K562 (cell line): Measurements from ENCODE around the gene TMPO. TPM values are rescaled to one million over a fixed set of nuclear protein-coding genes. Genes with fewer than 3 reads are reported as not detected.

ENCODE experiments used
- ATAC-seq: fragments of 200-7000 bp; cut with Tn5 transposase; 3 replicates; pipeline ENCODE4 v1.9.1; 2020; ENCODE audit warnings: moderate library complexity
- BruUV-seq: library from RNA; stranded (reverse); fragments of 400-500 nt; replicated peaks from 2 replicates; lab custom pipeline; 2021; lab: Mats Ljungman, UMichigan
- CTCF ChIA-PET: fragments of 300-600 bp; formaldehyde crosslinking; extraction: SDS; loops from one replicate; lab custom pipeline; 2021; ENCODE audit warnings: low intra/inter-chr PET ratio; lab: Yijun Ruan, JAX
- POLR2A ChIA-PET: fragments of 300-600, 350-650 bp; sonication (Branson Sonifier 250); formaldehyde crosslinking; extraction: SDS; loops from one replicate; lab custom pipeline; 2021; ENCODE audit warnings: antibody characterized with exemption, inconsistent platforms; lab: Yijun Ruan, JAX
- DNase-seq, 4 experiments: peaks; one replicate each; pipeline versions ENCODE4 v3.0.0 to v3.0.0-alpha.2; 2011 to 2018; ENCODE audit warnings: low spot score in 3 of 4, mixed read lengths in 3 of 4; ENCODE audit errors: extremely low read depth in 1 of 4
- FAIRE-seq: peaks from 2 replicates; lab custom pipeline; 2011; peaks lifted over from hg19 to GRCh38; lab: Jason Lieb, UNC
- H2AFZ ChIP-seq: 2 replicates; pipeline ENCODE4 v1.6.0; 2011; ENCODE audit warnings: low read depth, low read length, control low read depth, inconsistent platforms
- H3K27ac ChIP-seq: fragments of 200-600 bp; 3 replicates; pipeline ENCODE4 v1.8.0; 2011; ENCODE audit warnings: low read depth, mild to moderate bottlenecking, control low read depth, inconsistent platforms, low read length, moderate library complexity, mixed read lengths; ENCODE audit errors: extremely low read depth
- H3K27me3 ChIP-seq, 2 experiments: fragments of 300-600 bp in 1 of 2; 2 replicates in 1 of 2; 3 replicates in 1 of 2; pipeline versions ENCODE4 v1.6.0 to v1.8.0; 2011; ENCODE audit warnings: inconsistent platforms in 2 of 2, low read length in 2 of 2, mild to moderate bottlenecking in 1 of 2, mixed read lengths in 1 of 2, moderate library complexity in 1 of 2; ENCODE audit not compliant: control insufficient read depth in 2 of 2, insufficient read depth in 2 of 2
- H3K36me3 ChIP-seq: fragments of 300-600 bp; 3 replicates; pipeline ENCODE4 v1.8.0; 2011; ENCODE audit warnings: mild to moderate bottlenecking, low read length, inconsistent platforms; ENCODE audit not compliant: control insufficient read depth, insufficient read depth
- H3K4me1 ChIP-seq, 2 experiments: fragments of 200-600 bp in 1 of 2; replicated peaks in 1 of 2; 2 replicates in 1 of 2; 3 replicates in 1 of 2; pipeline versions ENCODE4 v1.5.1 to v1.8.0; 2011; ENCODE audit warnings: inconsistent platforms in 2 of 2, low read length in 2 of 2, mild to moderate bottlenecking in 1 of 2, mixed read lengths in 1 of 2, moderate library complexity in 1 of 2; ENCODE audit not compliant: control insufficient read depth in 2 of 2, insufficient read depth in 2 of 2
- H3K4me2 ChIP-seq: 2 replicates; pipeline ENCODE4 v1.6.1; 2011; ENCODE audit warnings: low read length, control low read depth, inconsistent platforms, mixed read lengths; ENCODE audit not compliant: insufficient read depth
- H3K4me3 ChIP-seq: fragments of 200-600 bp; sonication (generic), shearing (Covaris generic); 2 replicates; pipeline ENCODE4 v1.5.1; 2016; ENCODE audit warnings: control low read depth, inconsistent platforms
- H3K79me2 ChIP-seq: fragments of 200-600 bp; 3 replicates; pipeline ENCODE4 v1.8.0; 2011; ENCODE audit warnings: low read length, inconsistent platforms; ENCODE audit not compliant: control insufficient read depth, insufficient read depth
- H3K9ac ChIP-seq, 2 experiments: 2 replicates each; pipeline versions ENCODE4 v1.6.0 to v1.6.1; 2011; ENCODE audit warnings: low read depth in 2 of 2, low read length in 2 of 2, control low read depth in 1 of 2, inconsistent platforms in 1 of 2, mild to moderate bottlenecking in 1 of 2, mixed read lengths in 1 of 2; ENCODE audit not compliant: insufficient read depth in 1 of 2
- H3K9me1 ChIP-seq: one replicate; pipeline ENCODE4 v1.6.0; 2011; ENCODE audit warnings: inconsistent platforms, mild to moderate bottlenecking, low read length, moderate library complexity; ENCODE audit not compliant: control insufficient read depth, insufficient read depth
- H3K9me3 ChIP-seq: replicated peaks from 2 replicates; pipeline ENCODE4 v1.5.1; 2011; ENCODE audit warnings: low read depth, low read length, inconsistent platforms; ENCODE audit not compliant: control insufficient read depth, insufficient read depth
- H4K20me1 ChIP-seq: replicated peaks from 2 replicates; pipeline ENCODE4 v1.6.1; 2011; ENCODE audit warnings: low read length, inconsistent platforms, mixed read lengths; ENCODE audit not compliant: control insufficient read depth, insufficient read depth
- EP400 ChIP-seq: fragments of 450-650 bp; IDR thresholded peaks from 2 replicates; pipeline ENCODE4 v1.6.1; 2017; ENCODE audit warnings: antibody characterized with exemption, mild to moderate bottlenecking, moderate library complexity
- NR2C2 ChIP-seq, 2 experiments: fragments of 200-800 bp in 1 of 2; sonication (Bioruptor generic) in 1 of 2; sonication (generic) in 1 of 2; formaldehyde crosslinking in 1 of 2; IDR thresholded peaks; 2 replicates each; pipeline versions ENCODE4 v1.6.1 to v1.8.0; 2016 to 2022; ENCODE audit warnings: mild to moderate bottlenecking in 1 of 2, missing compliant biosample characterization in 1 of 2, missing genetic modification characterization in 1 of 2, missing genetic modification reagents in 1 of 2
- RB1 ChIP-seq: fragments of 450-650 bp; IDR thresholded peaks from 2 replicates; pipeline ENCODE4 v1.6.1; 2017; ENCODE audit warnings: low read depth, mild to moderate bottlenecking
- SMAD2 ChIP-seq: fragments of 150-350 bp; IDR thresholded peaks from 2 replicates; pipeline ENCODE4 v1.6.1; 2014; ENCODE audit warnings: low read depth, mild to moderate bottlenecking, low read length
- SOX6 ChIP-seq: fragments of 450-650 bp; IDR thresholded peaks from 2 replicates; pipeline ENCODE4 v1.6.1; 2014; ENCODE audit warnings: mild to moderate bottlenecking
- TAF15 ChIP-seq: fragments of 200-400 bp; formaldehyde crosslinking; IDR thresholded peaks from 2 replicates; pipeline ENCODE4 v1.6.1; 2017; ENCODE audit warnings: mild to moderate bottlenecking, low read depth, low read length, moderate library complexity
- TRIM24 ChIP-seq, 2 experiments: fragments of 450-650 bp; IDR thresholded peaks; 2 replicates each; pipeline ENCODE4 v1.6.1; 2016
- WGBS: fragments of 100-300 bp; shearing (Covaris generic); methylation state at CpG from one replicate; pipeline ENCODE4 v1.1.6; 2016; ENCODE audit warnings: low coverage, mixed read lengths; ENCODE audit not compliant: insufficient coverage; ENCODE audit errors: missing lambda C conversion rate; 5-methylcytosine and 5-hydroxymethylcytosine counted together
- in situ Hi-C: fragments of 300-500 bp; cut with MboI; formaldehyde crosslinking; loops from 4 replicates; pipeline ENCODE4 v1.15.0; 2018; ENCODE audit warnings: inconsistent platforms, mixed read lengths
- intact Hi-C: fragments of 100-400 bp; cut with micrococcal nuclease; formaldehyde crosslinking; loops from 2 replicates; pipeline ENCODE4 v1.14.2; 2022
- polyA plus RNA-seq, 8 experiments: library from polyadenylated mRNA; depleted of rRNA in 4 of 8; stranded (reverse) in 5 of 8; unstranded in 3 of 8; fragments of >200 nt; fragmentation: Nextera tagmentation in 2 of 8; fragmentation: Illumina TruSeq in 1 of 8; extraction: Ambion mirVana in 2 of 8; extraction: Trizol in 1 of 8; gene quantifications; 2 replicates each; pipeline versions ENCODE4 v1.2.1 to v1.2.3, GENCODE V29; 2011 to 2014; ENCODE audit warnings: inconsistent platforms in 1 of 8, missing spikeins in 1 of 8
- total RNA-seq, 7 experiments: library from RNA; depleted of rRNA in 6 of 7; stranded (reverse); fragments of >200 nt in 6 of 7; fragmentation: Illumina TruSeq in 2 of 7; extraction: Trizol in 2 of 7; gene quantifications; 2 replicates each; pipeline versions ENCODE4 v1.2.1 to v1.2.3, GENCODE V29; 2011 to 2021; ENCODE audit warnings: low replicate concordance in 1 of 7
- TF ChIP-seq, protein P1 (sequence below): IDR thresholded peaks from 3 replicates; pipeline ENCODE4 v1.6.1; 2011; ENCODE audit warnings: borderline replicate concordance, mild to moderate bottlenecking; ENCODE audit not compliant: insufficient read length, insufficient read depth
- TF ChIP-seq, protein P2 (sequence below): fragments of 250-450 bp; sonication (Bioruptor Pico); IDR thresholded peaks from 2 replicates; pipeline ENCODE4 v1.8.0; 2022; ENCODE audit warnings: inconsistent platforms, mild to moderate bottlenecking, moderate library complexity, borderline replicate concordance
- TF ChIP-seq, protein P3 (sequence below): sonication (generic); formaldehyde crosslinking; IDR thresholded peaks from 2 replicates; pipeline ENCODE4 v1.8.1; 2023; ENCODE audit warnings: missing genetic modification reagents, mild to moderate bottlenecking, borderline replicate concordance
- TF ChIP-seq, protein P4 (sequence below): fragments of 450-650 bp; IDR thresholded peaks from 2 replicates; pipeline ENCODE4 v1.6.1; 2016; ENCODE audit warnings: low read depth, mild to moderate bottlenecking, moderate library complexity

Gene TMPO
- total and polyA plus RNA-seq, 9 of the 15 experiments (the other 6 are each of a cell fraction or from before 2014, with no cell fraction given): 62.1 to 263 (median 182) TPM

DNA sequence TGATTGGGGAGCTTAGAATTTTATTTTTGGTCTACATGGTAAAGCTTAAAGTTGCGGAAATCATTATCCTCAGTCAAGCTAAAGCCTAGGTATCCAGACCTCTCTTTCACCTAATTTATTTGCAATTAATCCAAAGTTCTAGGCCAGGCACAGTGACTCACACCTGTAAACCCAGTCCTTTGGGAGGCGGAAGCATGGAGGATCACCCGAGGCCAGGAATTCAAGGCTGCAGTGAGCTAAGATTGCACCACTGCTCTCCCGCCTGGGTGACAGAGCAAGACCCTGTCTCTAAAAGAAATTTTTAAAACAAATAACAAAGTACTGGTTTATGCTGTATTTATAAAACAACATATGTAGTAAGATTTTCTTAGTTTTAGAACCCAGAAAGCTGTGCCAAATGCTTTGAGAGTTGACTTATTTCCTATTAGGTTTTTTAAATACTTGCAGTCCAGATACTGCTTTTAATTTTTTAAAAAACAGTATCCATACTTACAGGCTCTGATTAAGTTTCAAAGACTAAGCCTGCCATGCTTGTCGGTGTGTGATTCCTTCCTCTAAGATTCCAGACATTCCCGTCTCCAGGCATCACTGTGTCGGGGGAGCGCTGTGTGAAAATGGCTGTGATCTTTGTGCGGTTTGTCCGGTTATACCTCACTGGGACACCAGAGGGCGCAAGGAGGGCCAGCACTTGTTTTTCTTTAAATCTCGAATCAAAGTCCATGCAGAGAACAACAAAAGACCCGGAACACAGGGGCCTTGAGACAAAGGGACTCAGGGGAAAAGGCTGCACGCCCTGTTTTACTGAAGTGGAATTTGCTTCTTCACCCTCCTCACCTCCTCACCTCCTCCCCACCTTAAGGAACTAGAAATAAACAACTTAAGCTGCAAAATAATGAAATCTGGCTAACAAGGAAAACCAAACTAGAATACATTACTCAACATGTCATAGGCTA is 24.6 kb upstream of the TMPO start:
- Histone ChIP-seq H3K4me3 (no peak overlapping the region), H3K36me3 (no peaks in the 10 kb centered on the region), H3K9ac (no peak overlapping the region), H3K27me3 (peaks cover 0 to 3% of the 10 kb centered on the region in 2 experiments; a peak in 1 of 5 replicates), H3K9me1 (no peaks in the 10 kb centered on the region), H3K79me2 (no peaks in the 10 kb centered on the region), H3K4me2 (peak overlapping the region; percentile 61), H4K20me1 (no peaks in the 10 kb centered on the region), H3K9me3 (no peaks in the 10 kb centered on the region), H3K27ac (no peak overlapping the region), H3K4me1 (peaks cover 0 to 5% of the 10 kb centered on the region in 2 experiments; a peak in 3 of 5 replicates), H2AFZ (peak overlapping the region; percentile 91)
- ChIA-PET POLR2A (interaction anchor here (1.2 to 1.4 kb wide), 2 partner anchors 25 to 27 kb away, joined by 4 read pairs; partner anchors contain the start of gene TMPO), CTCF (interaction anchor here (1.4 to 1.8 kb wide), 2 partner anchors 25 to 66 kb away, joined by 5 to 14 read pairs; partner anchors contain the start of gene TMPO)
- intact Hi-C loops: loop anchor here (1.0 to 5.0 kb wide), 3 partner anchors 13 to 42 kb away; no protein-coding TSS in a partner anchor
- no TSS peak for BruUV-seq
- ATAC-seq: peak; percentile 90
- FAIRE-seq: peak; percentile 89
- peak; percentile 67 to 84 (median 74) for DNase-seq
- in situ Hi-C loops: no loop called here
- 25% methylated on average over 14 of the region's 14 CpGs for WGBS
- peak; percentile 63 for TF ChIP-seq SOX6
- TF ChIP-seq, protein P1, sequence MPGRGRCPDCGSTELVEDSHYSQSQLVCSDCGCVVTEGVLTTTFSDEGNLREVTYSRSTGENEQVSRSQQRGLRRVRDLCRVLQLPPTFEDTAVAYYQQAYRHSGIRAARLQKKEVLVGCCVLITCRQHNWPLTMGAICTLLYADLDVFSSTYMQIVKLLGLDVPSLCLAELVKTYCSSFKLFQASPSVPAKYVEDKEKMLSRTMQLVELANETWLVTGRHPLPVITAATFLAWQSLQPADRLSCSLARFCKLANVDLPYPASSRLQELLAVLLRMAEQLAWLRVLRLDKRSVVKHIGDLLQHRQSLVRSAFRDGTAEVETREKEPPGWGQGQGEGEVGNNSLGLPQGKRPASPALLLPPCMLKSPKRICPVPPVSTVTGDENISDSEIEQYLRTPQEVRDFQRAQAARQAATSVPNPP: no peak
- TF ChIP-seq TRIM24 (IDR thresholded peaks at IDR 0.05): peak in 1 of 2 experiments; percentile 30; a peak in 1 of 4 replicates
- TF ChIP-seq, protein P2, sequence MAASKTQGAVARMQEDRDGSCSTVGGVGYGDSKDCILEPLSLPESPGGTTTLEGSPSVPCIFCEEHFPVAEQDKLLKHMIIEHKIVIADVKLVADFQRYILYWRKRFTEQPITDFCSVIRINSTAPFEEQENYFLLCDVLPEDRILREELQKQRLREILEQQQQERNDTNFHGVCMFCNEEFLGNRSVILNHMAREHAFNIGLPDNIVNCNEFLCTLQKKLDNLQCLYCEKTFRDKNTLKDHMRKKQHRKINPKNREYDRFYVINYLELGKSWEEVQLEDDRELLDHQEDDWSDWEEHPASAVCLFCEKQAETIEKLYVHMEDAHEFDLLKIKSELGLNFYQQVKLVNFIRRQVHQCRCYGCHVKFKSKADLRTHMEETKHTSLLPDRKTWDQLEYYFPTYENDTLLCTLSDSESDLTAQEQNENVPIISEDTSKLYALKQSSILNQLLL: no peak
- no peak for TF ChIP-seq NR2C2 (CRISPR knock-in tag; IDR thresholded peaks at IDR 0.05)
- 0 out of 2 replicates have a peak, but pooled peaks have one; percentile 15 for TF ChIP-seq NR2C2 (tag; IDR thresholded peaks at IDR 0.05)
- no peak for TF ChIP-seq TAF15
- TF ChIP-seq RB1: peak; percentile 72; the same call in 1 of the 2 replicates
- TF ChIP-seq SMAD2: no peak
- TF ChIP-seq, protein P3, sequence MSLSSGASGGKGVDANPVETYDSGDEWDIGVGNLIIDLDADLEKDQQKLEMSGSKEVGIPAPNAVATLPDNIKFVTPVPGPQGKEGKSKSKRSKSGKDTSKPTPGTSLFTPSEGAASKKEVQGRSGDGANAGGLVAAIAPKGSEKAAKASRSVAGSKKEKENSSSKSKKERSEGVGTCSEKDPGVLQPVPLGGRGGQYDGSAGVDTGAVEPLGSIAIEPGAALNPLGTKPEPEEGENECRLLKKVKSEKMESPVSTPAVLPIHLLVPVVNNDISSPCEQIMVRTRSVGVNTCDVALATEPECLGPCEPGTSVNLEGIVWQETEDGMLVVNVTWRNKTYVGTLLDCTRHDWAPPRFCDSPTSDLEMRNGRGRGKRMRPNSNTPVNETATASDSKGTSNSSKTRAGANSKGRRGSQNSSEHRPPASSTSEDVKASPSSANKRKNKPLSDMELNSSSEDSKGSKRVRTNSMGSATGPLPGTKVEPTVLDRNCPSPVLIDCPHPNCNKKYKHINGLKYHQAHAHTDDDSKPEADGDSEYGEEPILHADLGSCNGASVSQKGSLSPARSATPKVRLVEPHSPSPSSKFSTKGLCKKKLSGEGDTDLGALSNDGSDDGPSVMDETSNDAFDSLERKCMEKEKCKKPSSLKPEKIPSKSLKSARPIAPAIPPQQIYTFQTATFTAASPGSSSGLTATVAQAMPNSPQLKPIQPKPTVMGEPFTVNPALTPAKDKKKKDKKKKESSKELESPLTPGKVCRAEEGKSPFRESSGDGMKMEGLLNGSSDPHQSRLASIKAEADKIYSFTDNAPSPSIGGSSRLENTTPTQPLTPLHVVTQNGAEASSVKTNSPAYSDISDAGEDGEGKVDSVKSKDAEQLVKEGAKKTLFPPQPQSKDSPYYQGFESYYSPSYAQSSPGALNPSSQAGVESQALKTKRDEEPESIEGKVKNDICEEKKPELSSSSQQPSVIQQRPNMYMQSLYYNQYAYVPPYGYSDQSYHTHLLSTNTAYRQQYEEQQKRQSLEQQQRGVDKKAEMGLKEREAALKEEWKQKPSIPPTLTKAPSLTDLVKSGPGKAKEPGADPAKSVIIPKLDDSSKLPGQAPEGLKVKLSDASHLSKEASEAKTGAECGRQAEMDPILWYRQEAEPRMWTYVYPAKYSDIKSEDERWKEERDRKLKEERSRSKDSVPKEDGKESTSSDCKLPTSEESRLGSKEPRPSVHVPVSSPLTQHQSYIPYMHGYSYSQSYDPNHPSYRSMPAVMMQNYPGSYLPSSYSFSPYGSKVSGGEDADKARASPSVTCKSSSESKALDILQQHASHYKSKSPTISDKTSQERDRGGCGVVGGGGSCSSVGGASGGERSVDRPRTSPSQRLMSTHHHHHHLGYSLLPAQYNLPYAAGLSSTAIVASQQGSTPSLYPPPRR (CRISPR knock-in tag): no peak
- peak; percentile 63 for TF ChIP-seq EP400
- TF ChIP-seq, protein P4, sequence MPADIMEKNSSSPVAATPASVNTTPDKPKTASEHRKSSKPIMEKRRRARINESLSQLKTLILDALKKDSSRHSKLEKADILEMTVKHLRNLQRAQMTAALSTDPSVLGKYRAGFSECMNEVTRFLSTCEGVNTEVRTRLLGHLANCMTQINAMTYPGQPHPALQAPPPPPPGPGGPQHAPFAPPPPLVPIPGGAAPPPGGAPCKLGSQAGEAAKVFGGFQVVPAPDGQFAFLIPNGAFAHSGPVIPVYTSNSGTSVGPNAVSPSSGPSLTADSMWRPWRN: no peak
